ENCODE data around the gene FUT7.

FUT7 gene

DNA sequence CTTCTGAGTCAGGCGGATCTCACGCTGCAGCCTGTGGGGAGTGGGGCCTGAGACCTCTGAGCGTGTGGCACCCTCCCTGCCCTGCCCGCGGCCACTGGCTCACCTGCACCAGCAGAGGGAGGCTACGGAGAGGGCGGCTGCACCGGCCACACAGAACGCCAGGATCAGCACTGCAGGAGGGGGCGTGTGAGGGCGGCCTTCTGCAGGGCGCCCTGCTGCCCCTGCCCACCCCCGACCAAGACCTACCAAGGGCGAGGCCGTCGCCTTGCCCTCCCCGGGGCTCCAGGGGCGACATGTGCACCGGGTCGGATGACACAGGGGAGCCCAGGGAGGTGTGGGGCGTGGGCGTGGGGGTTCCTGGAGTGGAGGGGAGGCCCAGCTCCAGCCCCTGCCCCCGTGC is 8.7 kb upstream of the FUT7 start:
- no peak overlapping the region for H3K4me3 ChIP-seq (ENCODE audit: low read depth, low read length)
- TF ChIP-seq ZNF433 (tag by site-specific recombination; IDR thresholded peaks at IDR 0.05; ENCODE audit: low read depth) (no peak), EGR2 (tag by site-specific recombination; IDR thresholded peaks at IDR 0.05; ENCODE audit: low read depth) (peak; percentile 54), ZNF341 (tag by site-specific recombination; IDR thresholded peaks at IDR 0.05; ENCODE audit: low read depth) (no peak), ZNF391 (tag by site-specific recombination; IDR thresholded peaks at IDR 0.05; ENCODE audit: borderline replicate concordance, low read depth) (no peak), ZNF654 (tag by site-specific recombination; IDR thresholded peaks at IDR 0.05; ENCODE audit: low read depth) (no peak), ZFHX2 (tag by site-specific recombination; conservative IDR thresholded peaks at IDR 0.05) (peak; percentile 64), ZNF404 (tag by site-specific recombination; IDR thresholded peaks at IDR 0.05) (no peak), SALL2 (tag by site-specific recombination; IDR thresholded peaks at IDR 0.05; ENCODE audit: borderline replicate concordance) (no peak), ZNF843 (tag by site-specific recombination; IDR thresholded peaks at IDR 0.05) (no peak), ZNF366 (tag by site-specific recombination; conservative IDR thresholded peaks at IDR 0.05) (no peak), ZBTB7A (tag by site-specific recombination; IDR thresholded peaks at IDR 0.05; ENCODE audit: low read depth) (no peak)
- TF ChIP-seq, protein P1, sequence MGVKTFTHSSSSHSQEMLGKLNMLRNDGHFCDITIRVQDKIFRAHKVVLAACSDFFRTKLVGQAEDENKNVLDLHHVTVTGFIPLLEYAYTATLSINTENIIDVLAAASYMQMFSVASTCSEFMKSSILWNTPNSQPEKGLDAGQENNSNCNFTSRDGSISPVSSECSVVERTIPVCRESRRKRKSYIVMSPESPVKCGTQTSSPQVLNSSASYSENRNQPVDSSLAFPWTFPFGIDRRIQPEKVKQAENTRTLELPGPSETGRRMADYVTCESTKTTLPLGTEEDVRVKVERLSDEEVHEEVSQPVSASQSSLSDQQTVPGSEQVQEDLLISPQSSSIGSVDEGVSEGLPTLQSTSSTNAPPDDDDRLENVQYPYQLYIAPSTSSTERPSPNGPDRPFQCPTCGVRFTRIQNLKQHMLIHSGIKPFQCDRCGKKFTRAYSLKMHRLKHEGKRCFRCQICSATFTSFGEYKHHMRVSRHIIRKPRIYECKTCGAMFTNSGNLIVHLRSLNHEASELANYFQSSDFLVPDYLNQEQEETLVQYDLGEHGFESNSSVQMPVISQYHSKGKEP (tag by site-specific recombination; IDR thresholded peaks at IDR 0.05) = no peak
- ChIA-PET CTCF (interaction anchor here (5.3 kb wide), 1 partner anchor 12 kb away, joined by 47 read pairs; the partner anchor contains the start of gene ABCA2), POLR2A (no interaction called here)
- H3K4me1 ChIP-seq (ENCODE audit: control insufficient read depth, insufficient read depth, low read length) = peaks cover 5% of the 10 kb centered on the region; the same call in 1 of the 2 replicates
- H3K36me3 ChIP-seq (ENCODE audit: control insufficient read depth in 2 of 2, insufficient read depth in 1 of 2, low read length in 2 of 2) = peaks cover 0 to 30% of the 10 kb centered on the region in 2 experiments; a peak in 1 of 3 replicates
- no peaks in the 10 kb centered on the region for H3K9me3 ChIP-seq (ENCODE audit: control insufficient read depth, insufficient read depth, low read depth, low read length)
- H3K27ac ChIP-seq (ENCODE audit: extremely low read depth, low read depth, low read length) = no peak overlapping the region

DNA sequence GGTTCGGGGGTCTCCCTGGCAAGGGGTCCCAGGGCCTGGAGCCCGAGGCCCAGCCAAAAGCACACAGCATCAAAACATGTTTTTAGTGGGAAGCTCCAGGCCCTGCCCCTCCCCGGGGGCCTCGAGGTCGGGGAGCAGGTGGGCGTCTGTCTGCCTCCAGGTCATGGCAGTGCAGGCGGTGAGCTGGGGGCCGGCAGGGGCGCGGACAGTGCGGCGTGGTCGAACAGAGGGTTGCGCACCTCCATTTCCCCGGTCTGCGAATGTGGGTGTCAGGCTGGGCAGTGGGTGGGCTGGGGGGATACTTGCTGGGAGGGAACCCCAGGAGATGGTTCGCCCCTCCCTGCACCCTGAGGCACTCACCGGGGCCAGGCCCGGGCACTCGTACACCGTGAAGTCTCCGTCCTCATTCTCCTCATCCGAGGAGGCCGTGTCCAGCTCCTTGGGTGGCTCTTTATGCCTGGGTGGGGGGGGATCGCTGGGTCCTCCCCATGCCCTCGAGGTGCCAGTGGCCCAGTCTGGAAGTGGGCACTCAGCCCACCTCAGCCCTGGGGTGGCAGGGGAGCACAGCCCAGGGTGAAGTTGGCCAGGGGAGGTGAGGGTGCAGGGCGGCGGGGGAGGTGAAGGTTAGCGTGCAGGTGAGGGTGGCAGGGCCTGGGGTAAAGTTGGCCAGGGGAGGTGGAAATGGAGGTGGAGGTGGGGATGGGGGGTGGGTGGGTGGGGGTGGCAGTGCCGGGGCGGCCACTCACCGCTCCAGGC is 7.9 kb upstream of the FUT7 start:
- peaks cover 2% of the 10 kb centered on the region; the same call in 1 of the 2 replicates for H3K4me1 ChIP-seq (ENCODE audit: control insufficient read depth, insufficient read depth, low read length)
- H3K4me3 ChIP-seq (ENCODE audit: low read depth, low read length) = no peak overlapping the region
- no peaks in the 10 kb centered on the region for H3K9me3 ChIP-seq (ENCODE audit: control insufficient read depth, insufficient read depth, low read depth, low read length)
- ChIA-PET CTCF (interaction anchor here (0.6 to 2.5 kb wide), 3 partner anchors 11 to 28 kb away, joined by 5 to 24 read pairs (median 5); partner anchors contain the start of gene ABCA2), POLR2A (no interaction called here)
- H3K36me3 ChIP-seq (ENCODE audit: control insufficient read depth in 2 of 2, insufficient read depth in 1 of 2, low read length in 2 of 2) = peaks cover 0 to 30% of the 10 kb centered on the region in 2 experiments; a peak in 1 of 3 replicates
- H3K27ac ChIP-seq (ENCODE audit: extremely low read depth, low read depth, low read length) = no peak overlapping the region
- TF ChIP-seq ZNF529 (tag by site-specific recombination; IDR thresholded peaks at IDR 0.05; ENCODE audit: insufficient replicate concordance) (no peak), GLIS2 (tag by site-specific recombination; IDR thresholded peaks at IDR 0.05) (peak; percentile 11; the same call in 1 of the 2 replicates), MYNN (tag by site-specific recombination; IDR thresholded peaks at IDR 0.05; ENCODE audit: borderline replicate concordance) (no peak), ZFHX2 (tag by site-specific recombination; conservative IDR thresholded peaks at IDR 0.05) (peak; percentile 35; the same call in 1 of the 2 replicates), ZNF785 (tag by site-specific recombination; IDR thresholded peaks at IDR 0.05) (no peak)
- TF ChIP-seq, protein P2, sequence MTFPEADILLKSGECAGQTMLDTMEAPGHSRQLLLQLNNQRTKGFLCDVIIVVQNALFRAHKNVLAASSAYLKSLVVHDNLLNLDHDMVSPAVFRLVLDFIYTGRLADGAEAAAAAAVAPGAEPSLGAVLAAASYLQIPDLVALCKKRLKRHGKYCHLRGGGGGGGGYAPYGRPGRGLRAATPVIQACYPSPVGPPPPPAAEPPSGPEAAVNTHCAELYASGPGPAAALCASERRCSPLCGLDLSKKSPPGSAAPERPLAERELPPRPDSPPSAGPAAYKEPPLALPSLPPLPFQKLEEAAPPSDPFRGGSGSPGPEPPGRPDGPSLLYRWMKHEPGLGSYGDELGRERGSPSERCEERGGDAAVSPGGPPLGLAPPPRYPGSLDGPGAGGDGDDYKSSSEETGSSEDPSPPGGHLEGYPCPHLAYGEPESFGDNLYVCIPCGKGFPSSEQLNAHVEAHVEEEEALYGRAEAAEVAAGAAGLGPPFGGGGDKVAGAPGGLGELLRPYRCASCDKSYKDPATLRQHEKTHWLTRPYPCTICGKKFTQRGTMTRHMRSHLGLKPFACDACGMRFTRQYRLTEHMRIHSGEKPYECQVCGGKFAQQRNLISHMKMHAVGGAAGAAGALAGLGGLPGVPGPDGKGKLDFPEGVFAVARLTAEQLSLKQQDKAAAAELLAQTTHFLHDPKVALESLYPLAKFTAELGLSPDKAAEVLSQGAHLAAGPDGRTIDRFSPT (tag by site-specific recombination; IDR thresholded peaks at IDR 0.05) = peak; percentile 48; the same call in 1 of the 2 replicates

All from HEK293 (cell line).